WTC11 (cell line): ENCODE results near the gene MYLK4. TPM values are rescaled to one million over a fixed set of nuclear protein-coding genes. Genes with fewer than 3 reads are reported as not detected.

Experiments
- ATAC-seq: fragments of 200-7000 bp; cut with Tn5 transposase; 2 replicates; pipeline ENCODE4 v1.10.0; 2021; ENCODE audit warnings: mild to moderate bottlenecking, moderate library complexity
- CTCF ChIA-PET: fragments of 300-600 bp; sonication (Branson Sonifier 250); formaldehyde crosslinking; loops from one replicate; lab custom pipeline; 2021; ENCODE audit warnings: antibody characterized with exemption; lab: Charles Lee
- POLR2A ChIA-PET: fragments of 350-600 bp; sonication (Branson Sonifier 250); formaldehyde crosslinking; loops from one replicate; lab custom pipeline; 2021; ENCODE audit warnings: antibody characterized with exemption; lab: Charles Lee
- DNase-seq: peaks from one replicate; pipeline ENCODE4 v3.0.0; 2021; ENCODE audit warnings: low spot score
- H3K27ac Mint-ChIP-seq: 2 replicates; pipeline ENCODE4 v1.8.0; 2021; ENCODE audit warnings: mixed read lengths
- H3K27me3 Mint-ChIP-seq: 2 replicates; pipeline ENCODE4 v1.8.0; 2021; ENCODE audit warnings: low read depth, mild to moderate bottlenecking, moderate library complexity, mixed read lengths
- H3K36me3 Mint-ChIP-seq: 2 replicates; pipeline ENCODE4 v1.8.0; 2021; ENCODE audit warnings: mixed read lengths
- H3K4me1 Mint-ChIP-seq: 2 replicates; pipeline ENCODE4 v1.8.0; 2022; ENCODE audit warnings: mixed read lengths
- H3K4me3 Mint-ChIP-seq: 2 replicates; pipeline ENCODE4 v1.8.0; 2021; ENCODE audit warnings: mild to moderate bottlenecking, moderate library complexity, mixed read lengths
- H3K9me3 Mint-ChIP-seq: 2 replicates; pipeline ENCODE4 v1.8.0; 2021; ENCODE audit warnings: mixed read lengths
- FOXK1 ChIP-seq: sonication (generic); formaldehyde crosslinking; IDR thresholded peaks from 2 replicates; pipeline ENCODE4 v1.8.0; 2022; ENCODE audit warnings: mild to moderate bottlenecking, moderate library complexity, missing genetic modification reagents
- IRF2 ChIP-seq: sonication (generic); formaldehyde crosslinking; IDR thresholded peaks from 2 replicates; pipeline ENCODE4 v1.8.0; 2022; ENCODE audit warnings: low read depth, missing genetic modification reagents, borderline replicate concordance
- RORB ChIP-seq: fragments of 250-450 bp; sonication (Bioruptor Pico); IDR thresholded peaks from 2 replicates; pipeline ENCODE4 v1.9.0; 2021; ENCODE audit warnings: mild to moderate bottlenecking
- TCF7 ChIP-seq: sonication (generic); formaldehyde crosslinking; IDR thresholded peaks from 2 replicates; pipeline ENCODE4 v1.8.0; 2022; ENCODE audit warnings: mild to moderate bottlenecking, low read depth, missing genetic modification reagents, moderate library complexity
- TEAD4 ChIP-seq: sonication (generic); formaldehyde crosslinking; IDR thresholded peaks from 2 replicates; pipeline ENCODE4 v1.8.0; 2022; ENCODE audit warnings: mild to moderate bottlenecking, missing genetic modification reagents
- ZNF317 ChIP-seq: sonication (generic); formaldehyde crosslinking; IDR thresholded peaks from 2 replicates; pipeline ENCODE4 v1.8.1; 2023; ENCODE audit warnings: low read depth, mild to moderate bottlenecking, moderate library complexity, missing genetic modification reagents, borderline replicate concordance
- total RNA-seq: library from RNA; stranded (reverse); gene quantifications from 3 replicates; pipeline ENCODE4 v1.2.3, GENCODE V29; 2021
- TF ChIP-seq, protein P1 (sequence below): sonication (generic); formaldehyde crosslinking; IDR thresholded peaks from 2 replicates; pipeline ENCODE4 v1.8.1; 2023; ENCODE audit warnings: mild to moderate bottlenecking, missing genetic modification reagents
- TF ChIP-seq, protein P2 (sequence below): sonication (generic); formaldehyde crosslinking; IDR thresholded peaks from 2 replicates; pipeline ENCODE4 v1.8.1; 2022; ENCODE audit warnings: missing genetic modification reagents, borderline replicate concordance
- TF ChIP-seq, protein P3 (sequence below): fragments of 250-450 bp; sonication (Bioruptor Pico); IDR thresholded peaks from 2 replicates; pipeline ENCODE4 v1.9.0; 2021; ENCODE audit warnings: moderate library complexity, mild to moderate bottlenecking, inconsistent platforms, borderline replicate concordance
- TF ChIP-seq, protein P4 (sequence below): sonication (generic); formaldehyde crosslinking; IDR thresholded peaks from 2 replicates; pipeline ENCODE4 v1.8.0; 2022; ENCODE audit warnings: mild to moderate bottlenecking, missing genetic modification reagents
- TF ChIP-seq, protein P5 (sequence below): fragments of 250-450 bp; sonication (Bioruptor Pico); IDR thresholded peaks from 2 replicates; pipeline ENCODE4 v1.9.0; 2021; ENCODE audit warnings: mild to moderate bottlenecking, borderline replicate concordance
- TF ChIP-seq, protein P6 (sequence below): sonication (generic); formaldehyde crosslinking; IDR thresholded peaks from 2 replicates; pipeline ENCODE4 v1.8.0; 2022; ENCODE audit warnings: mild to moderate bottlenecking, missing genetic modification reagents
- TF ChIP-seq, protein P7 (sequence below): sonication (generic); formaldehyde crosslinking; IDR thresholded peaks from 2 replicates; pipeline ENCODE4 v1.8.0; 2022; ENCODE audit warnings: missing genetic modification reagents

MYLK4 gene
- total RNA-seq, 1 experiment from 2014 or later: 0.13 TPM

DNA sequence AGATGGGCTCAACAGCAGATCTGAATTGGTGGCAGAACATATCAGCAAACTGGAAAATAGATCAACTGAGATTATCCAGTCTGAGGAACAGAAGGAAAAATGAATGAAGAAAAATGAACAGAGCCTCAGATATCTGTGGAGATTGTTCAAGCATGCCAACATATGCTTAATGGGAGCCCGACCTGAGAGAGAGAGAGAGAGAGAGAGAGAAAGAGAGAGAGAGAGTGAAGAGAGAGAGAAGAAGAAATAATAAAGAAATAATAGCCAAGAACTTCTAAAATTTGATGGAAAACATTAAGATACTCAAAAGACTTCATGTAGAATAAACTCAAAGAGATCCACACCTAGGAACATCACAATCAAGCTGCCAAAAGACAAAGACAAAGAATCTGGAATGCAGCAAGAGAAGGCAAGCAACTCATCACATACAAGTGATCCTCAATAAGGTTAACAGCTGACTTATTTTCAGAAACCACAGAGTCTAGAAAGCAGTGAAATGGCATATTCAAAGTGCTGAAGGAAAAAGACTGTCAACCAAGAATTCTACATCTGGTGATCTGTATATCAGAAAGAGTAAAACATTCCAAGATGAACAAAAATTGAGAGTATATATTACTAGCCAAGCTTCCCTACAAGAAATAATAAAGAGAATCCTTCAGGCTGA lies 97.2 kb downstream of the MYLK4 start (continued):
- TF ChIP-seq, protein P1, sequence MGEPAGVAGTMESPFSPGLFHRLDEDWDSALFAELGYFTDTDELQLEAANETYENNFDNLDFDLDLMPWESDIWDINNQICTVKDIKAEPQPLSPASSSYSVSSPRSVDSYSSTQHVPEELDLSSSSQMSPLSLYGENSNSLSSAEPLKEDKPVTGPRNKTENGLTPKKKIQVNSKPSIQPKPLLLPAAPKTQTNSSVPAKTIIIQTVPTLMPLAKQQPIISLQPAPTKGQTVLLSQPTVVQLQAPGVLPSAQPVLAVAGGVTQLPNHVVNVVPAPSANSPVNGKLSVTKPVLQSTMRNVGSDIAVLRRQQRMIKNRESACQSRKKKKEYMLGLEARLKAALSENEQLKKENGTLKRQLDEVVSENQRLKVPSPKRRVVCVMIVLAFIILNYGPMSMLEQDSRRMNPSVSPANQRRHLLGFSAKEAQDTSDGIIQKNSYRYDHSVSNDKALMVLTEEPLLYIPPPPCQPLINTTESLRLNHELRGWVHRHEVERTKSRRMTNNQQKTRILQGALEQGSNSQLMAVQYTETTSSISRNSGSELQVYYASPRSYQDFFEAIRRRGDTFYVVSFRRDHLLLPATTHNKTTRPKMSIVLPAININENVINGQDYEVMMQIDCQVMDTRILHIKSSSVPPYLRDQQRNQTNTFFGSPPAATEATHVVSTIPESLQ (CRISPR knock-in tag): no peak
- peak; percentile 87 for TF ChIP-seq ZNF317 (CRISPR knock-in tag)
- TF ChIP-seq, all 79 proteins: peak for 1

DNA sequence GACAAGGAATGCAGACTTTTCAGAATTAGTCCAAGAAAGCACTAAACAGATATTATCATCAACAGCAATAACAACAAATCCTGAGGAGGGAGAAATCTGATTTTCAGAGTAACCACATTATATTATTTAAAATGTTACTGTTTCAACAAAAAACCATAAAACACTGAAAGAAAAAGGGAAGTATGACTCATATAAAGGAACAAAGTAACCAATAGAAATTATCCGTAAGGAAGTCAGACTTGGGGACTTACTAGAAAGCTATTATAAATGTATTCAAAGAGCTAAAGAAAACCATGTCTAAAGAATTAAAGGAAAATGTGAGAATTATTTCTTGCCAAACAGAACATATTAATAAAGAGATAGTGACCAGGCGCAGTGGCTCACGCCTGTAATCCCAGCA lies 98.1 kb downstream of the MYLK4 start:
- TF ChIP-seq IRF2 (CRISPR knock-in tag) (no peak), RORB (CRISPR knock-in tag) (no peak), TCF7 (CRISPR knock-in tag) (no peak), TEAD4 (CRISPR knock-in tag) (no peak), FOXK1 (CRISPR knock-in tag) (no peak)
- TF ChIP-seq, protein P2, sequence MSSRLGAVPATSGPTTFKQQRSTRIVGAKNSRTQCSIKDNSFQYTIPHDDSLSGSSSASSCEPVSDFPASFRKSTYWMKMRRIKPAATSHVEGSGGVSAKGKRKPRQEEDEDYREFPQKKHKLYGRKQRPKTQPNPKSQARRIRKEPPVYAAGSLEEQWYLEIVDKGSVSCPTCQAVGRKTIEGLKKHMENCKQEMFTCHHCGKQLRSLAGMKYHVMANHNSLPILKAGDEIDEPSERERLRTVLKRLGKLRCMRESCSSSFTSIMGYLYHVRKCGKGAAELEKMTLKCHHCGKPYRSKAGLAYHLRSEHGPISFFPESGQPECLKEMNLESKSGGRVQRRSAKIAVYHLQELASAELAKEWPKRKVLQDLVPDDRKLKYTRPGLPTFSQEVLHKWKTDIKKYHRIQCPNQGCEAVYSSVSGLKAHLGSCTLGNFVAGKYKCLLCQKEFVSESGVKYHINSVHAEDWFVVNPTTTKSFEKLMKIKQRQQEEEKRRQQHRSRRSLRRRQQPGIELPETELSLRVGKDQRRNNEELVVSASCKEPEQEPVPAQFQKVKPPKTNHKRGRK: no peak
- TF ChIP-seq, protein P3, sequence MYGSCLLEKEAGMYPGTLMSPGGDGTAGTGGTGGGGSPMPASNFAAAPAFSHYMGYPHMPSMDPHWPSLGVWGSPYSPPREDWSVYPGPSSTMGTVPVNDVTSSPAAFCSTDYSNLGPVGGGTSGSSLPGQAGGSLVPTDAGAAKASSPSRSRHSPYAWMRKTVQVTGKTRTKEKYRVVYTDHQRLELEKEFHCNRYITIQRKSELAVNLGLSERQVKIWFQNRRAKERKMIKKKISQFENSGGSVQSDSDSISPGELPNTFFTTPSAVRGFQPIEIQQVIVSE (CRISPR knock-in tag): no peak
- TF ChIP-seq, protein P4, sequence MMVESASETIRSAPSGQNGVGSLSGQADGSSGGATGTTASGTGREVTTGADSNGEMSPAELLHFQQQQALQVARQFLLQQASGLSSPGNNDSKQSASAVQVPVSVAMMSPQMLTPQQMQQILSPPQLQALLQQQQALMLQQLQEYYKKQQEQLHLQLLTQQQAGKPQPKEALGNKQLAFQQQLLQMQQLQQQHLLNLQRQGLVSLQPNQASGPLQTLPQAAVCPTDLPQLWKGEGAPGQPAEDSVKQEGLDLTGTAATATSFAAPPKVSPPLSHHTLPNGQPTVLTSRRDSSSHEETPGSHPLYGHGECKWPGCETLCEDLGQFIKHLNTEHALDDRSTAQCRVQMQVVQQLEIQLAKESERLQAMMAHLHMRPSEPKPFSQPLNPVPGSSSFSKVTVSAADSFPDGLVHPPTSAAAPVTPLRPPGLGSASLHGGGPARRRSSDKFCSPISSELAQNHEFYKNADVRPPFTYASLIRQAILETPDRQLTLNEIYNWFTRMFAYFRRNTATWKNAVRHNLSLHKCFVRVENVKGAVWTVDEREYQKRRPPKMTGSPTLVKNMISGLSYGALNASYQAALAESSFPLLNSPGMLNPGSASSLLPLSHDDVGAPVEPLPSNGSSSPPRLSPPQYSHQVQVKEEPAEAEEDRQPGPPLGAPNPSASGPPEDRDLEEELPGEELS (CRISPR knock-in tag): no peak
- TF ChIP-seq, protein P5, sequence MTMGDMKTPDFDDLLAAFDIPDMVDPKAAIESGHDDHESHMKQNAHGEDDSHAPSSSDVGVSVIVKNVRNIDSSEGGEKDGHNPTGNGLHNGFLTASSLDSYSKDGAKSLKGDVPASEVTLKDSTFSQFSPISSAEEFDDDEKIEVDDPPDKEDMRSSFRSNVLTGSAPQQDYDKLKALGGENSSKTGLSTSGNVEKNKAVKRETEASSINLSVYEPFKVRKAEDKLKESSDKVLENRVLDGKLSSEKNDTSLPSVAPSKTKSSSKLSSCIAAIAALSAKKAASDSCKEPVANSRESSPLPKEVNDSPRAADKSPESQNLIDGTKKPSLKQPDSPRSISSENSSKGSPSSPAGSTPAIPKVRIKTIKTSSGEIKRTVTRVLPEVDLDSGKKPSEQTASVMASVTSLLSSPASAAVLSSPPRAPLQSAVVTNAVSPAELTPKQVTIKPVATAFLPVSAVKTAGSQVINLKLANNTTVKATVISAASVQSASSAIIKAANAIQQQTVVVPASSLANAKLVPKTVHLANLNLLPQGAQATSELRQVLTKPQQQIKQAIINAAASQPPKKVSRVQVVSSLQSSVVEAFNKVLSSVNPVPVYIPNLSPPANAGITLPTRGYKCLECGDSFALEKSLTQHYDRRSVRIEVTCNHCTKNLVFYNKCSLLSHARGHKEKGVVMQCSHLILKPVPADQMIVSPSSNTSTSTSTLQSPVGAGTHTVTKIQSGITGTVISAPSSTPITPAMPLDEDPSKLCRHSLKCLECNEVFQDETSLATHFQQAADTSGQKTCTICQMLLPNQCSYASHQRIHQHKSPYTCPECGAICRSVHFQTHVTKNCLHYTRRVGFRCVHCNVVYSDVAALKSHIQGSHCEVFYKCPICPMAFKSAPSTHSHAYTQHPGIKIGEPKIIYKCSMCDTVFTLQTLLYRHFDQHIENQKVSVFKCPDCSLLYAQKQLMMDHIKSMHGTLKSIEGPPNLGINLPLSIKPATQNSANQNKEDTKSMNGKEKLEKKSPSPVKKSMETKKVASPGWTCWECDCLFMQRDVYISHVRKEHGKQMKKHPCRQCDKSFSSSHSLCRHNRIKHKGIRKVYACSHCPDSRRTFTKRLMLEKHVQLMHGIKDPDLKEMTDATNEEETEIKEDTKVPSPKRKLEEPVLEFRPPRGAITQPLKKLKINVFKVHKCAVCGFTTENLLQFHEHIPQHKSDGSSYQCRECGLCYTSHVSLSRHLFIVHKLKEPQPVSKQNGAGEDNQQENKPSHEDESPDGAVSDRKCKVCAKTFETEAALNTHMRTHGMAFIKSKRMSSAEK: no peak
- TF ChIP-seq, protein P6, sequence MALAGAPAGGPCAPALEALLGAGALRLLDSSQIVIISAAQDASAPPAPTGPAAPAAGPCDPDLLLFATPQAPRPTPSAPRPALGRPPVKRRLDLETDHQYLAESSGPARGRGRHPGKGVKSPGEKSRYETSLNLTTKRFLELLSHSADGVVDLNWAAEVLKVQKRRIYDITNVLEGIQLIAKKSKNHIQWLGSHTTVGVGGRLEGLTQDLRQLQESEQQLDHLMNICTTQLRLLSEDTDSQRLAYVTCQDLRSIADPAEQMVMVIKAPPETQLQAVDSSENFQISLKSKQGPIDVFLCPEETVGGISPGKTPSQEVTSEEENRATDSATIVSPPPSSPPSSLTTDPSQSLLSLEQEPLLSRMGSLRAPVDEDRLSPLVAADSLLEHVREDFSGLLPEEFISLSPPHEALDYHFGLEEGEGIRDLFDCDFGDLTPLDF (CRISPR knock-in tag): no peak
- TF ChIP-seq, protein P7, sequence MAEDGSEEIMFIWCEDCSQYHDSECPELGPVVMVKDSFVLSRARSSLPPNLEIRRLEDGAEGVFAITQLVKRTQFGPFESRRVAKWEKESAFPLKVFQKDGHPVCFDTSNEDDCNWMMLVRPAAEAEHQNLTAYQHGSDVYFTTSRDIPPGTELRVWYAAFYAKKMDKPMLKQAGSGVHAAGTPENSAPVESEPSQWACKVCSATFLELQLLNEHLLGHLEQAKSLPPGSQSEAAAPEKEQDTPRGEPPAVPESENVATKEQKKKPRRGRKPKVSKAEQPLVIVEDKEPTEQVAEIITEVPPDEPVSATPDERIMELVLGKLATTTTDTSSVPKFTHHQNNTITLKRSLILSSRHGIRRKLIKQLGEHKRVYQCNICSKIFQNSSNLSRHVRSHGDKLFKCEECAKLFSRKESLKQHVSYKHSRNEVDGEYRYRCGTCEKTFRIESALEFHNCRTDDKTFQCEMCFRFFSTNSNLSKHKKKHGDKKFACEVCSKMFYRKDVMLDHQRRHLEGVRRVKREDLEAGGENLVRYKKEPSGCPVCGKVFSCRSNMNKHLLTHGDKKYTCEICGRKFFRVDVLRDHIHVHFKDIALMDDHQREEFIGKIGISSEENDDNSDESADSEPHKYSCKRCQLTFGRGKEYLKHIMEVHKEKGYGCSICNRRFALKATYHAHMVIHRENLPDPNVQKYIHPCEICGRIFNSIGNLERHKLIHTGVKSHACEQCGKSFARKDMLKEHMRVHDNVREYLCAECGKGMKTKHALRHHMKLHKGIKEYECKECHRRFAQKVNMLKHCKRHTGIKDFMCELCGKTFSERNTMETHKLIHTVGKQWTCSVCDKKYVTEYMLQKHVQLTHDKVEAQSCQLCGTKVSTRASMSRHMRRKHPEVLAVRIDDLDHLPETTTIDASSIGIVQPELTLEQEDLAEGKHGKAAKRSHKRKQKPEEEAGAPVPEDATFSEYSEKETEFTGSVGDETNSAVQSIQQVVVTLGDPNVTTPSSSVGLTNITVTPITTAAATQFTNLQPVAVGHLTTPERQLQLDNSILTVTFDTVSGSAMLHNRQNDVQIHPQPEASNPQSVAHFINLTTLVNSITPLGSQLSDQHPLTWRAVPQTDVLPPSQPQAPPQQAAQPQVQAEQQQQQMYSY (CRISPR knock-in tag): no peak
- Mint-ChIP-seq H3K4me1 (peaks cover 21% of the 10 kb centered on the region), H3K4me3 (no peak overlapping the region), H3K9me3 (peaks cover 21% of the 10 kb centered on the region), H3K27me3 (peaks cover 4% of the 10 kb centered on the region), H3K27ac (no peak overlapping the region), H3K36me3 (peaks cover 21% of the 10 kb centered on the region)
- ATAC-seq (no peak), DNase-seq (no peak)
- ChIA-PET CTCF (interaction anchor here (1.8 kb wide), 1 partner anchor 18 kb away, joined by 5 read pairs; no protein-coding TSS in a partner anchor), POLR2A (no interaction called here)
